Calu3 (cell line): ENCODE measurements around the gene TFB2M. TPM values are rescaled to one million over a fixed set of nuclear protein-coding genes. Genes with fewer than 3 reads are reported as not detected.

Experiments used
- BruUV-seq: library from RNA; stranded (reverse); fragments of 400-500 nt; replicated peaks from 2 replicates; lab custom pipeline; 2021; lab: Mats Ljungman, UMichigan
- CTCF ChIA-PET: fragments of 300-600 bp; sonication (Branson Sonifier 250); formaldehyde crosslinking; loops from one replicate; lab custom pipeline; 2022; ENCODE audit warnings: antibody characterized with exemption; lab: Charles Lee
- DNase-seq: peaks from one replicate; pipeline ENCODE4 v3.0.0; 2022
- H3K27ac Mint-ChIP-seq: one replicate; pipeline ENCODE4 v1.8.0; 2022; ENCODE audit warnings: mixed read lengths; ENCODE audit not compliant: unreplicated experiment
- H3K27me3 Mint-ChIP-seq: one replicate; pipeline ENCODE4 v1.8.0; 2022; ENCODE audit warnings: mixed read lengths; ENCODE audit not compliant: unreplicated experiment
- H3K36me3 Mint-ChIP-seq: one replicate; pipeline ENCODE4 v1.8.0; 2022; ENCODE audit warnings: mild to moderate bottlenecking, moderate library complexity, mixed read lengths; ENCODE audit not compliant: insufficient read depth, unreplicated experiment
- H3K4me1 Mint-ChIP-seq: one replicate; pipeline ENCODE4 v1.8.0; 2022; ENCODE audit warnings: mild to moderate bottlenecking, low read depth, mixed read lengths; ENCODE audit not compliant: unreplicated experiment
- H3K4me3 Mint-ChIP-seq: one replicate; pipeline ENCODE4 v1.8.0; 2022; ENCODE audit warnings: mild to moderate bottlenecking, low read depth, moderate library complexity, mixed read lengths; ENCODE audit not compliant: unreplicated experiment
- H3K9me3 Mint-ChIP-seq: one replicate; pipeline ENCODE4 v1.8.0; 2022; ENCODE audit warnings: low read depth, mixed read lengths; ENCODE audit not compliant: unreplicated experiment
- intact Hi-C: fragments of 100-400 bp; cut with micrococcal nuclease; formaldehyde crosslinking; loops from one replicate; pipeline ENCODE4 v1.10.0; 2022; ENCODE audit not compliant: unreplicated experiment
- total RNA-seq: library from RNA; stranded (reverse); gene quantifications from 2 replicates; pipeline ENCODE4 v1.2.3, GENCODE V29; 2022
- TF ChIP-seq, protein P1 (sequence below): fragments of 200-600 bp; IDR thresholded peaks from one replicate; pipeline ENCODE4 v1.8.0; 2022; ENCODE audit warnings: antibody characterized with exemption; ENCODE audit not compliant: unreplicated experiment

The TFB2M gene
- total RNA-seq, 1 experiment from 2014 or later, result 23.0 TPM

DNA sequence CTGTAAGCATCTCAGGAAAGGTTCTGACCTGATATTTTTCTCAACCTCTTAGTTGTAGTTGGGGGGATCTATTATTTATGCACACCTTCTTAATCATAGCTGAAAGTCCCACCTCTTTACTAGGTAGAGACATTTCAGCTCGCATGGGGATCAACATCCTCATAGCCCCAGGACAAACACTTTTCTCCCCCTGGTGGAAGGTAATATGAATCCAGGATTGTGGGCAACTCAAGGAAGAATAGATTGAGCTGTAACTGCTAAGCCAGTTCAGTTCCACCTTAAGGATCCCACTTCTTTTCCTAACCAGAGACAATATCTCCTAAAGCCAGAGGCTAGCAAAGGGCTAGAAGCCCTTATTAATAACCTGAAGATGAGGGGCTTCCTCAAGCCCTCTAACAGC is 33.5 kb downstream of the TFB2M start:
- TF ChIP-seq, protein P1, sequence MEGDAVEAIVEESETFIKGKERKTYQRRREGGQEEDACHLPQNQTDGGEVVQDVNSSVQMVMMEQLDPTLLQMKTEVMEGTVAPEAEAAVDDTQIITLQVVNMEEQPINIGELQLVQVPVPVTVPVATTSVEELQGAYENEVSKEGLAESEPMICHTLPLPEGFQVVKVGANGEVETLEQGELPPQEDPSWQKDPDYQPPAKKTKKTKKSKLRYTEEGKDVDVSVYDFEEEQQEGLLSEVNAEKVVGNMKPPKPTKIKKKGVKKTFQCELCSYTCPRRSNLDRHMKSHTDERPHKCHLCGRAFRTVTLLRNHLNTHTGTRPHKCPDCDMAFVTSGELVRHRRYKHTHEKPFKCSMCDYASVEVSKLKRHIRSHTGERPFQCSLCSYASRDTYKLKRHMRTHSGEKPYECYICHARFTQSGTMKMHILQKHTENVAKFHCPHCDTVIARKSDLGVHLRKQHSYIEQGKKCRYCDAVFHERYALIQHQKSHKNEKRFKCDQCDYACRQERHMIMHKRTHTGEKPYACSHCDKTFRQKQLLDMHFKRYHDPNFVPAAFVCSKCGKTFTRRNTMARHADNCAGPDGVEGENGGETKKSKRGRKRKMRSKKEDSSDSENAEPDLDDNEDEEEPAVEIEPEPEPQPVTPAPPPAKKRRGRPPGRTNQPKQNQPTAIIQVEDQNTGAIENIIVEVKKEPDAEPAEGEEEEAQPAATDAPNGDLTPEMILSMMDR, result peak; percentile 26

DNA sequence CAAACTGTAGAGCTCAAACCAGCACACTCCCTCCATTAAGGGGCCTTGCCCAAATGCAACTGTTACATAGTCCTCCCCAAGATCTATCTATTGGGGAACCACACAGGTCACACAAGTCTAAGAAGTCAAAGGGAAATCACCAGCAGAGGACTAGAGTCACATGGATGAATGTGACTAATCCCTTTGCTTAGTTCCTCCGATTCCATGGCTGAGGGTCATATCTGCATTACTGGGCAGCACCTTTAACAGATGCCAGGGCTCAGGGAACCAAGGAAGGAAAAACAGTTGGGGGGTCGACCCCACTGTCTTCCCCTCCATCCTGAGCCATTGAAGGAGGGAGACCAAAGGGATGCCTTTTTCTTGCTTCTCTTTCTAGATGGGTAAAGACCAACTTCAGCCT is 35.6 kb downstream of the TFB2M start:
- Mint-ChIP-seq H3K9me3 (no peaks in the 10 kb centered on the region), H3K27me3 (peaks cover 8% of the 10 kb centered on the region), H3K4me1 (peaks cover 27% of the 10 kb centered on the region), H3K36me3 (no peaks in the 10 kb centered on the region), H3K27ac (no peak overlapping the region), H3K4me3 (no peak overlapping the region)
- intact Hi-C loops, result no loop called here
- BruUV-seq, result no TSS peak
- no peak for DNase-seq
- CTCF ChIA-PET, result no interaction called here
- TF ChIP-seq, protein P1, result no peak

More for the DNA sequence above, 33.5 kb downstream of the TFB2M start:
- Mint-ChIP-seq H3K9me3 (no peaks in the 10 kb centered on the region), H3K4me3 (no peak overlapping the region), H3K4me1 (peaks cover 20% of the 10 kb centered on the region), H3K27me3 (peaks cover 8% of the 10 kb centered on the region), H3K36me3 (no peaks in the 10 kb centered on the region), H3K27ac (no peak overlapping the region)
- DNase-seq, result no peak
- BruUV-seq, result no TSS peak
- CTCF ChIA-PET, result interaction anchor here (0.7 kb wide), 2 partner anchors 15 to 48 kb away, joined by 3 read pairs; no protein-coding TSS in a partner anchor
- intact Hi-C loops, result loop anchor here (2.0 kb wide), 1 partner anchor 36 kb away; no protein-coding TSS in a partner anchor

DNA sequence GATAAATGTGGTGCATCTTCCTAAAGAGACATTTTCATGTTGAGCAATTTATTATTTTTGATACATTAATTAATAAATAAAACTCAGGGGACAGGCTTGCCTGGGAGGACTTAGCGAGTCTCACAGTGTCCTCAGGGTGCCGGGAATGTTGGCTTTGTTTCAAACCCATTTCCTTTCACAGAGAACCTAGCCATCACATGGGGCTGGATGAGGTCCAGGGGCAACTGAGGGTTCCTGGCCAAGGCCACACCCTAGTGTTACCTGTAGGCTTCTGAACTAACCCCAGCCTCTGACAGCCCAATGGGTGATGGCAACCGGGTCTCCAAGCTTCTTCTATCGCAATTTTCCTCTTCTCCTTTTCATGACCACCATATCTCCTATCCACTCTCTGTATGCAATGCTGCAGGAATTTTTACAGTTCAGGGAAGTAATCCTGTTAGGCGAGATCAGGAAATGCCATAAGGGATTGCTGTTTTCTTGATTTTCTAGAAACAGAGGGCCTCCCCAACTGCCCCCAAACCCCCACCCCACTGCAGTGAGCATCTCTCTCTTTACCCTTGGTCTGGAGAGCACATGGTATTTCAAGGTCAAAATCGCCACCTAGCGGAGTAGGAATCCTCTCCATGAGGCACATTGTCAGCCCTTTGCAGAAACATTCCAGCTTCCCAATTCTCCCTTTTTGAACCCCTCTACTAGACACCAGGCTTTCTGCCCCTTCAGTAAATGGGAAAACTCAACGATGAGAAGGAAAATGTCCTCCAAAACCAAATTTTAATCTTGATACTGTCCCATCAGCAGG is 36.9 kb downstream of the TFB2M start:
- TF ChIP-seq, protein P1, result no peak
- peaks cover 2% of the 10 kb centered on the region for H3K27me3 Mint-ChIP-seq
- CTCF ChIA-PET, result no interaction called here
- no peaks in the 10 kb centered on the region for H3K9me3 Mint-ChIP-seq
- intact Hi-C loops, result no loop called here
- no peak overlapping the region for H3K27ac Mint-ChIP-seq
- peaks cover 27% of the 10 kb centered on the region for H3K4me1 Mint-ChIP-seq
- BruUV-seq, result no TSS peak
- no peak for DNase-seq
- H3K4me3 Mint-ChIP-seq, result no peak overlapping the region
- no peaks in the 10 kb centered on the region for H3K36me3 Mint-ChIP-seq

DNA sequence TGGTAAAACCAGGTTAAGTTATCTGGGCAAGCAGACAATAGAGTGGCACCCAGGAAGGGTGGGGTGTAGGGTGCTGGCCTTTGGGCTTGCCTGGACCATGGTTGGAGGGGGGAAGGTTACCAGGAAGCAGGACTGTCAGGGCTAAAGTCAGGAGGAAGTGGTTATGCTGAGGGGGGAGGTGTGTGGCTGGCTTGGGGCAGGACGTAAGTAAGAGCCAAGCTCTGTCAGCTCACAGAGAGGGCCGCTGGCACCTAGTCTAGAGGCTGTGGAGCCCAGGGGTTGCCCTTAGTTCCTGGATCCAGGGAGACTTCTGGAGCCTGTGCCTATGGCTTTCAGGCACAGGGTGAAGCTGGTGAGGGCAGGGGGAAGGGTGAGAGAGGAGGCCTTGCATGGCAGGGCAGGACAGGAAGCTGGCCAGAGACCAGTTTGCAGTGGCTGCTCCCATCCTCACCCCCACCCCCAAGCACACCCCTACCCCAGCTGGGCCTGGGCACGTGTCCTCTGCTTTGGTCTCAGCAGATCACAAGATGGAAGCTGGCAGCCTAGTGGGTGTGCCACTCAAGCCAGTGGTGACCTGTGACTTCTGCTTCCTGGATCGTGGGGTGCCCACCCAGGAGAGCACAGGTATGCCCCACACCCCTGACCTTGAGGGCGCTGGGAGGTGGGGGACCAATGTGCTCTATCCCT is 38.5 kb downstream of the TFB2M start:
- H3K9me3 Mint-ChIP-seq, result no peaks in the 10 kb centered on the region
- no peak for DNase-seq
- H3K36me3 Mint-ChIP-seq, result no peaks in the 10 kb centered on the region
- TF ChIP-seq, protein P1, result no peak
- H3K4me1 Mint-ChIP-seq, result peaks cover 27% of the 10 kb centered on the region
- H3K4me3 Mint-ChIP-seq, result no peak overlapping the region
- intact Hi-C loops, result no loop called here
- H3K27ac Mint-ChIP-seq, result peak overlapping the region; percentile 82
- BruUV-seq, result no TSS peak
- no peaks in the 10 kb centered on the region for H3K27me3 Mint-ChIP-seq
- CTCF ChIA-PET, result interaction anchor here (0.6 to 0.7 kb wide), 2 partner anchors 30 to 71 kb away, joined by 3 read pairs; no protein-coding TSS in a partner anchor
